HG02623 (cell line): Measurements from ENCODE around the gene PHLDB3.

ENCODE experiments used
- ATAC-seq: cut with Tn5 transposase; IDR thresholded peaks from one replicate; pipeline ENCODE4 v1.9.1; 2021; ENCODE audit warnings: moderate library complexity; ENCODE audit not compliant: unreplicated experiment

PHLDB3 gene

DNA sequence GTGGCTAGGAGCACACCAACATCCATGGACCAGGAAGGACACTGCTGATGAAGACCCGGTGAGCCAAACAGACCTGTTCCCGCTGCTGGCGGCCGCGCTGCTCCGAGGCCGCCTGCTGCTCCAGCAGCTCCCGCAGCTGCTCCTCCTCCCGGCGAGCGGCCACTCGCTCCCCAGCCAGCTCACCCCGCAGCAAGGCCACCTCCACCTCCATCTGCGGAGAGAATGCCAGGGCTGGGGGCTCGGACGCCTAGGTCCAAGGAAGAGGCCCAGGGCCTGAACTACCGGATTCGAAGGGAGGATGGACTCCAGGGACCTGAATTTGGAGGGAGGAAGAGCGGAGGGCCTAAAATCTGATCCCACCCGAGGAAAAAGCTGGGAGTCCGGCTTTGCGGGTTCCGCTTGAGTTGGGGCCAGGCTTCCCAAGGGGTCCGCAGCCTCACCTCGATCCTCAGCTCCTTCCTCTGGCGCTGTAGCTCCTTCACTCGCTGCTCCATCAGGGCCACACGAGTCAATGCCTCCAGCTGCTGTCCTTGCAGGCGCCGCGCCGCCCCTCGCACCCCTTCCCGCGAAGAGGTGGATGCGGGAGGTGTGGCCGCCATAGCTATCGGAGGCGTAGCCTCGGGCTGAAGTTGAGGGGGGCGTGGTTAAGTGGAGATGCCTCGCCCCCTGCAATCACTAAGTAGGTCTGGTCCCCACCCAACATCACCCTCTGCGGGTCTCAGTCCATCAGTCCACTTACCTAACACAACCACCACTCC, 2.7 kb downstream of the PHLDB3 start:
- ATAC-seq, result no peak

DNA sequence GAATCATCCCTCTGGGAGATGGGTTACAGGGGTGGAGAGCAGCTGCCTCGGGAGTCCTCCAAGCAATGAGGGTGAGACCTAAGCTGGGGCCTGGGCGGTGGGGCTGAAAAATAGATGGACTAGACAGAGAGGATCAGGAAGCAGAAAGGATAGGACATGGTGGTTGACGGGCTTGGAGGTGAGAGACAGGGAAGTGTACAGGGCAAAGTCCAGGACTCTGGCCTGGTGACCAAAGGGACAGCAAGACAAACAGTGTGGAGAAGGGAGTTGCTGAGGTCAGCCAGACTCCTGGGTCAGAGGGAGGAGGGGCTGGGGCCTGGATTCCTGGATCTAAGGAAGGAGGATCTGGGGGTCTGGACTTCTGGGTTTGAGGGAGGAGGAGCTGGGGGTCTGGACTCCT, 5.5 kb downstream of the PHLDB3 start:
- no peak for ATAC-seq

DNA sequence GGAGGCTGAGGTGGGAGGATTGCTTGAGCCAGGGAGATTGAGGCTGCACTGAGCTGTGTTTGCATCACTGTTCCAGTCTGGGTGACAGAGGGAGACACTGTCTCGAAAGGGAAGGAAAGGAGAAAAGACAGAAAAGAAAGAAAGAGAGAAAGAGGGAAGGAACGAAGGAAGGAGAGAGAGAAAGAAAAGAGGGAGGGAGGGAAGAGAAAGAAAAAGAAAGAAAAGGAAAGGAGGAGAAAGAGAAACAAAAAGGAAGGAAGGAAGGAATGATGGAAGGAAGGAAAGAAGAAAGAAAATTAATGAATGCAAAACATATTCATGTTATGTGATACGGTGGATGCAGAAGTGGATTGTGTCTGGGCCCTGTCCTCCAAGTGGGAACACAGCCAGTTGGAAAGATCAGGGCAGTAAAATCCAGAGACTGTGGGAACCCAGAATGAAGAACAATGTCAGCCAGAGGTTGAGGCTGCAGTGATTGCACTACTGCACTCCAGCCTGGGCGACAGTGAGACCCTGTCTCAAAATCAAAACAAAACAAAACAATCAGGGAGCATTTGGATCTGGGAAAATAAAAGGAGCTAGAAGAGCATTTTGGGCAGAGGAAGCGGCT, 6.2 kb downstream of the PHLDB3 start:
- ATAC-seq, result no peak

DNA sequence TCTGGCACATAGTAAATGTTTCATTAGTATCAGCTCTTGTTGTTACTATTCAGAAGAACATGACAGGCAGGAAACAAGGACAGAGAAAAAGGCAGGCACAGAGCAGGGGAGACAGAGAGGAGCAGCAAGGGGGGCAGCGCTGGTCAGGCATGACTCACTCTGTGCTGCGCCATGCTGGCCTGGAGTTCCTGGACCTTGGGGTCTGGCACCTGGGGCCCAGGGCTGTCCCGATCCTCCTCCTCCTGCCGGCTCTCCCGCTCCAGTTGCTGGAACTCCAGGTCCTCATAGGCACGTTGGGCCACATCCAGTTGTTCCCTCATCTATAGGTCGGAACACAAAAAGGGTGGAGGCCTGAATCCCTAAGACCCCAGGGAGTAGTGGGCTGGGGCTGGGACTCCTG, 7.6 kb downstream of the PHLDB3 start:
- no peak for ATAC-seq

DNA sequence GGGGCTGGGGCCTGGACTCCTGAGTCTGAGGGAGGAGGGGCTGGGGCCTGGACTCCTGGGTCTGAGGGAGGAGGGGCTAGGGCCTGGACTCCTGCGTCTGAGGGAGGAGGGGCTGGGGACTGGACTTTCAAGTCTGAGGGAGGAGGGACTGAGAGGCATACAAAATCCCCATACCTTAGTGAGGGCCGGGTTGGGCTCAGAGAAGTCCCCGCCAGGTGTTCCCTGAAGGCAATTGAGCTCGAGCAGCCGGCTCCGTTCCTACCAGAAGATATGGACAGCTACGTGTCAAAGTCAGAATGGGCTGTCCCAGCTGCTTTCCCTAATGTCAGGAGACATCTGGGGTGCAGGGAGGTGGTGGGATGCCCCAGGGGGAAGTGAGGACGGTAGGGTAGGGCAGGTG, 9.5 kb downstream of the PHLDB3 start:
- no peak for ATAC-seq

DNA sequence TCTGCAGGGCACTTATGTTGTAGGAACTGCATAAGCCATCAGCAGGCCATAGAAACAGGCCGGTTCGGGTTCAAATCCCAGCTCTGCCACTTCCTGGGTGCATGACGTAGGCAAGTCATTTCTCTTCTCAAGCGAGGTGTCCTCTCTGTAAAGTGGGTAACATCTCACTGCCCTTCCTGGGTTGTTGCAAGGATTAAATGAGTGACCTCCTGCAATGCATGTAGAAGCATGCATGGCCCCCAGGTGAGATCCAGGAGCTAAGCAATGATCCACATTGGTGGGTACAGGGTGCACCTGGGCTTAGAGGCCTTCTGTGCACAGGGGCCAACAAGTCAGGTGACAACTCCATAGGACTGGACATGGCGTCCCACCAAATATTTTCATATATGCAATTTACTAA, 13.8 kb downstream of the PHLDB3 start:
- no peak for ATAC-seq

DNA sequence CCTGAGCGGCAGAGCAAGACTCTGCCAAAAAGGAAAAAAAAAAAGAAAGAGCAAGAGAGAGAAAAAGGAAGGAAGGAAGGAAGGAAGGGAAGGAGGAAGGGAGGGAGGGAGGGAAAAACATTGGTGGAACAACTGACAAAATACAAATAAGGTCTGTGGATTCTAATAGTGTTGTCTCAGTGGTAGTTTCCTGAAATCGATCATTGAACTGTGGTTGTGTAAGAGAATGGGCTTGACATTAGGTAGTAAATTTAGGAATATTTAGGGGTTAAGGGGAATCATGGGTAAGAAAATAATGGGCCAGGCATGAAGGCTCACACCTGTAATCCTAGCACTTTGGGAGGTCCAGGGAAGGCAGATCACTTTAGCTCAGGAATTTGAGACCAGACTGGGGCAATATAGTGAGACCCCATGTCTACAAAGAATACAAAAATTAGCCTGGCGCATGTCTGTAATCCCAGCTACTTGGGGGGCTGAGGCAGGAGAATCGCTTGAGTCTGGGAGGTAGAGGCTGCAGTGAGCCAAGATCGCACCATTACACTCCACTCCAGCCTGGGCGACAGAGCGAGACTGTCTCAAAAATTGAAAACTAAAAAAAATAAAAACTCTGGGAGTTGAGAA, 14.5 kb downstream of the PHLDB3 start:
- ATAC-seq, result no peak

DNA sequence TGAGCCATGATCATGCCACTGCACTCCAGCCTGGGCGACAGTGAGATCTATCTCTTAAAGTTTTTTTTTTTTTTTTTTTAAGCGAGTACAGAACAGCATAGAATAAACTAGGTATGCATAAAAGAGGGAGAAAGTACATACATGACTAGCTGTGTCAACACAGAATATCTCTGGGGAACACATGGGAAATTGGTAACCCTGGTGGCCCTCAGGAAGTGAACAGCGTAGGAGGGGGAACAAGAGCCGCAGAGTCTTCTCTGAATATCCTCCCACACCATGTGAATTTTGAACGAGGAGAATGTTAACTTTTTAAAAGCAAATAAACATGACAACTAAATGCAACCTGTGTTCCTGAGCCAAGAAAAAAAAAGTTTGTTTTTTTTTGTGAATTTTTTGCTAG, 15.2 kb downstream of the PHLDB3 start:
- ATAC-seq, result no peak

DNA sequence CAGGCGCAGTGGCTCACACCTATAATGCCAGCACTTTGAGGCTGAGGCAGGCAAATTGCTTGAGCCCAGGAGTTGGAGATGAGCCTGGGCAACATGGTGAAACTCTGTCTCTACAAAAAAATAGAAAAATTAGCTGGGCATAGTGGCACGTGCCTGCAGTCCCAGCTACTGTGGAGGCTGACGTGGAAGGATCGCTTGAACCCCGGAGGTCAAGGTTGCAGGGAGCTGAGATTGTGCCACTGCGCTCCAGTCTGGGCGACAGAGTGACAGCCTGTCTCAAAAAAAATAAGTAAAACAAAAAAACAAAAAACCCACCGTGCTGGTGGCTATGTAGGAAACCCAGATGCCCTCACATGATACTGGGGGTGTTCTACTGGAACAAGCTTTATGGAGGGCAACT, 16.4 kb downstream of the PHLDB3 start:
- no peak for ATAC-seq

DNA sequence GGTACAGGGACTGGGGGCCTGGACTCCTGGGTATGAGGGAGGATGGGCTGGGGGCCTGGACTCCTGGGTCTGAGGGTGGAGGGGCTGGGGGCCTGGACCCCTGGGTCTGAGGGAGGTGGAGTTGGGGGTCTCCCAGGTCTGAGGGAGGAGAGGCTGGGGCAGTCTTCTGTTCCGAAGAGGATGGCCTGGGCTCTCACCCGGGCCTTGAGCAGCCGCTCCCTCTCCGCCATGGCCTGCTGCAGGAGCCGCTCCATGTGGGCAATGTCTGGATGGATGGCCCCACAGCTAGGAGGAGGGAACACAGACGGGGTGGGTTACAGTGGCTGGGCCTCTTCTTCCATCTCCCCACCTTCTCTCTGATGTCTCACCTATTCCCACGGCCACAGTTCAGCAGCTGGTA, 18.1 kb downstream of the PHLDB3 start:
- ATAC-seq, result no peak

DNA sequence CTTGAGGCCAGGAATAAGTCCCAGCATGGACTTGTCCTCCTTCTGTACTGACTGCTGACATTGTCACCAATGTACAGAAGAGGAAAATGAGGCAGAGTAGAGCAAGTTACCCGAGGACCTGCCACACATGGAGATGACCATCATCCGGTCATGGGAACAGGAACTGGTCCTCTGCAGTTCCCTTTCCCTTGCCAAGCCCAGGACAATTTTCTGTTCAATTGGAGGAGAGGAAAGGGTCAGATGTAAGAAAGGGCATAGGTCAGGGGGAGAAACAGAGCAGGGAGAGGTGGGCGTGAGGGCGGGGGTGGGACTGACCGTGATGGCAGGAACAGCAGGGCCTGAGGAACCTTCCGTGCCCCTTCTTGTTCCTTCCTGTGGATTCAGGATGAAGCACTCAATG, 18.6 kb downstream of the PHLDB3 start:
- ATAC-seq, result no peak

DNA sequence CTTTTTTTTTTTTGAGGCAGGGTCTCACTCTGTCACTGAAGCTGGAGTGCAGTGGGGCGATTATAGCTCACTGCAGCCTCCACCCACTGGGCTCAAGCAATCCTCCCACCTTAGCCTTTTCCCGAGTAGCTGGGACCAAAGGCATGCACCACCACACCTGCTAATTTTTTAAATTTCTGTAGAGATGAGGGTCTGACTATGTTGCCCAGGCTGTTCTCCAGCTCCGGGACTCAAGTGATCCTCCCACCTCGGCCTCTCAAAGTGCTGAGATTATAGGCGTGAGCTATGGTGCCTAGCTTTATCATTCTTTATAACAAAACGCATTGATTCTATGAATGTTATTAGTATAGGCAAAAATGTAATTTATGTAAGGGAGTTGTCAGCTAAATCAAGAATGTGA, 21.3 kb downstream of the PHLDB3 start:
- ATAC-seq, result no peak

DNA sequence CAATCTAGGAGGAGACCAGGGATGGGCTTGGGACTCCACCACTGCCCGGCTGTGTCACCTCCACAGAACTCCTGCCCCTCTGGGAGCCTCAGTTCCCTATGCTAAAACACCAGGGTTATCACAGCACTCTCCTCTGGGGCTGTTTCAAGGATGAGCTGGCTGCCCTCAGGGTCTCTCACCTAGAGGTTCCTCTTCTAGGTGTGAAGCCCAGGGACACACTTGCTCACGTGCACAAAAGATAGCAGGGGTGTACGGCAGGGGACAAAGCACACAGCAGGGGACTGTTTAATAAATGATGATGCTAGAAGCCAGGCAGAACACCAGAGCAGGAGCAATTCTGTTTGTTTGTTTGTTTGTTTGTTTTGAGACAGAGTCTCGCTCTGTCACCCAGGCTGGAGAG, 22.4 kb downstream of the PHLDB3 start:
- no peak for ATAC-seq

DNA sequence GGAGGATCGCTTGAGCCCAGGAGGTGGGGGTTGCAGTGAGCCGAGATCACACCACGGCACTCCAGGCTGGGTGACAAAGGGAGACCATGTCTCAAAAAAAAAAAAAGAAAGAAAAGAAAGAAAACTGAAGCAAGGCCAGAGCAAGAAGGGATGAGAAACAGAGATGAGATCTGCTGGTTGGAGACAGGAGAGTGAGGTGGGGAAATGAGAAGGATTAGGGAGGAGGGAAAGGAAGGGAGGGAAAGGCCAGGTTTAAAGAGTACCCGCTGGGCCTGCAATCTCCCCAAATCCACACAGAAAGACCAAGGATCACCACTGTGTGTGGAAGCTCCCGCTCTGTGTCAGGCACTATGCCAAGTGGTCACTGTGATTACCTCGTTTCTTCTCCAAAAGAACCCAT, 22.8 kb downstream of the PHLDB3 start:
- ATAC-seq, result no peak

DNA sequence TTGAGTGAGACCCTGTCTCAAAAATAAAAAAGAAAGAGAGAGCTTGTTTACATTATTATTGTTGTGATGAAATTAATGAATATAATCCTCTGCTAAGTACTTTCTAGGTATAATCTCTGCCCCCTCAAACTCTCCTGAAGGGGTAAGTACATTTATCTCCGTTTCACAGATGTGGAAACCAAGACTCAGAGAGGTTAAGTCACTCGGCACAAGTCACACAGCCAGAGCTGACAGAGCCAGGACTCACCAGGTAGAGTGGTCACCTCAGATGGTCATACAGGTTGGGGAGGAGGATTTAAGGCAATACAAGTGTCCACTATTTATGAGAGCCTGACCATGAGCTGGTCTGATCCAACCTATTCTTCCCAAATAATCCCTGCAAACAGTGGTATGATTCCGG, 24.0 kb downstream of the PHLDB3 start:
- no peak for ATAC-seq

DNA sequence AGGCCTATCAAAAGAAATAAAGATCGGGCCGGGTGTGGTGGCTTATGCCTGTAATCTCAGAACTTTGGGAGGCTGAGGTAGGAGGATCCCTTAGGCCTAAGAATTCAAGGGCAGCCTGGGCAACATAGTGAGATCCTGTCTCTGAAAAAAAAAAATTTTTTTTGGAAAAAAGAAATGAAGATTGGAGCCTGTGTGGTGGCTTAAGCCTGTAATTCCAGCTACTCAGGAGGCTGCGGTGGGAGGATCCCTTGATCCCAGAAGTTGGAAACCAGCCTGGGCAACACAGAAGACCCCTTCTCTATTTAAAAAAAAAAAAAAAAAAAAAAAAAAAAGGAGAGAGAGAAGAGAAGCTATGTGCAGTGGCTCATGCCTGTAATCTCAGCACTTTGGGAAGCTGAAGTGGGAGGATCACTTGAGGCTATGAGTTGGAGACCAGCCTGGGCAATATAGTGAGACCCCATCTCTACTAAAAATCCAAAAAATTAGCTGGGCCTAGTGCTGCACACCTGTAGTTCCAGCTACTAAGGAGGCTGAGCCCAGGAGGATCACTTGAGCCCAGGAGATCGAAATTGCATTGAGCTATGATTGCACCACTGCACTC, 24.5 kb downstream of the PHLDB3 start:
- ATAC-seq, result no peak

DNA sequence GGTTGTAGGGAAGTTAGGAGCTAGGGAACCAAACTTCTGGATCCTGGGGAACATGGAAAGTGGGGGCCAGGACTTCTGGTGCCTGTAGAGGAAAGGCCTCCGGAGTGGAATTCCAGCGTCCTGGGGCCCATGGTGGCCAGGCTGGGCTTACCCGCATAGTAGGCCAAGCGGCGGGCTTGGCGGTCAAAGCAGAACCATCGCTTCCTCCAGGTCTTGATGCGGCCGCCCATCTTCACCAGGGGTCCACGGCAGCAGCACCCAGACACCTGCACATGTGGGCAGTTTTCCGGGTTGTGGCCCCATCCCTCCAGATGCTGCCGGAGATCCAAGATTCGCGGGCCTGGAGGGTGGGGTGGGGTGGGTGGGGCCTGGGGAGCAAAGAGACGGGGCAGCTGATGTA, 25.3 kb downstream of the PHLDB3 start:
- ATAC-seq, result no peak

DNA sequence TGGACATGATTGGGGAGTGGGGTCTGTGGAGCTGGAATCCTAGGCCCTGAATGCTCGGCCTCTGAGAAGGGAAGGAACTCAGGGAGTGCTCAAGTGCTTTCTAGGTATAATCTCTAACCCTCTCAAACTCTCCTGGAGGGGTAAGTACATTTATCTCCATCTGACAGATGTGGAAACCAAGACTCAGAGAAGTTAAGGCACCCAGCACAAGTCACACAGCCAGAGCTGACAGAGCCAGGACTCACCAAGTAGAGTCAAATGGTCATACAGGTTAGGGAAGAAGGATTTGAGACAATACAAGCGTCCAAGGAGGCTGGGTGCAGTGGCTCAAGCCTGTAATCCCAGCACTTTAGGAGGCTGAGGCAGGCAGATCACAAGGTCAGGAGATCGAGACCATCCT, 26.2 kb downstream of the PHLDB3 start:
- ATAC-seq, result no peak

DNA sequence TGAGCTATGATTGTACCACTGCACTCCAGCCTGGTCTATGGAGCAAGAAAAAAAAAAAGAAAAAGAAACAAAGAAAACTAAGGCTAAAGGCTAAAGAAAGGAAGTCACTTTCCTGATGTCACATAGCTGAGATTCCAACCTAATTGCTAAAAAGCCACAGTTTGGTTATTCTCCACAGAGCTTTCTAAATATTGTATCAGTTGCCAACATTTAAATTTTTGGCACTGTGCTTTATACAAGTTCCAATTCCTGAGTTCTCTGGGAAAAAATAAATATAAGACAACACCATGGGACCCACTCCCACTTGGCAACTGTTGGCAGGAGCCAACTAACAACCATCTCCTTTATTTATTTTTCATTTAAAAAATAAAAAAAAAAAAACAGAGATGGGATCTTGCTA, 27.9 kb downstream of the PHLDB3 start:
- no peak for ATAC-seq

DNA sequence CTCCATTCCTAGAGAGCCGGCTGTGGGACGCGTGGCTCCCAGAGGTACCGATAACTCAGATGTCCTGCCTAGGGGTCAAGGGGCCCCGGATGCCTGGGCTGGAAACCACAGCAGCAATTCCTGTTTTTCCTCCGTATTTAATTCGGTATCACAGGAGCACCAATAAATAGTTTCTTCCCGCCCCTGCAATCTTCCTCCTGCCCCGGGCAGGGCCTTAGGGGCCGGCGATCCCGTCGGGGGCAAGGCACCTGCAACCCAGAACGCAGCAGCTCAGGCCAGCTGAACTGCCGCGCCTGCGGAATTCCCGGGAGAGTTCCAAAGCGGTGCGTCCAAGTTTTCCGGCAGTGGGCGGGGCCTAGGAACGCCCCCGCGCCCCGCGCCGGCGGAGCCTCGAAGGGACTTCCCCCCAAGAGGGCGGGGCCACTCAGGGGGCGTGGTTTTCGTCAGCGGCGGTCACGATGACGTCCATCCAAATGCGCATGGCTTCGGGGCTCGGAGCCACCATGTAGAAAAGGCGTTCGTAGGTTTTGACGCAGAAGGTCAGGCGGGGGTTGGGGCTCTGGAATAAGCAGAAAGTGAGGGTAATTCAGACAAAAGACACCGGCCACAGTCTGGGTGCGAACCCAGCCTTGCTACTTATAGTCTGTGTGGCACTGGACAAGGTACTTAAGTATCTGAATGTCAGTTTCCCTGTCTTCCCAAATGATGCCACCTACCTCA, 29.4 kb downstream of the PHLDB3 start:
- ATAC-seq, result no peak

DNA sequence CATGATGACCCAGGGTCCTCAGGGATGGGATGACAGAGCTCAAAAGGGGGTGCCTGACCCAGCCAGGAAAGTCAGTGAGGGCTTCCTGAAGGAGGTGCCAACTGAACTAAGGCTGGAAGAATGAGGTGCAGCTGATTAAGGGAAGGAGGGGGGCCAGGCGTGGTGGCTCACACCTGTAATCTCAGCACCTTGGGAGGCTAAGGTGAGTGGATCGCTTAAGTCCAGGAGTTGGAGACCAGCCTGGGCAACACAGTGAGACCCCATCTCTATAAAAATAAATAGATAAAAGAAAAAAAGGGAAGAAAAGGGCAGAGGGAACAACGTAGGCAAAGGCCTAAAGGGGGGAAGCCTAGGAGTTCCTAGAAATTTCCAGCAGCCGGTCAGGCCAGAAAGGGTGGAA, 30.1 kb downstream of the PHLDB3 start:
- ATAC-seq, result no peak

DNA sequence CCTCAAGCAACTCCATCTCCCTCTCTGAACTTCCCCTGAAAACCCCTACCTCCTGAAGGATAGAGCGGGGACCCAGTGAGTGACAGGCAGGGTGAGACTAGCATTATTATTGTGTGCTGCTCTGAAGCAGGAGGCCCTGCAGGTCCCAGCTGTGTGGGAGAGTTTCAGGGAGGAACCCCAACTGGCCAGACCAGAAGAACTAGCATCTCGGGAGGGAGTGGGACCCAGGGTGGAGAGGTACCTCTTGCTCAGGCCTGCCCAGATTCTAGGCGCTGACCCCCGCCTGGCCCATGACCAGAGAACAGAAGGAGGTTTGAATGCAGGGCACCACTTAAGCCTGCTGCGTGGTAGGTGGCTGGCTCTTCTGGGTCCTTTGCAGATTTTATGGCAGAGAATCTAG, 33.5 kb downstream of the PHLDB3 start:
- no peak for ATAC-seq
